ENCODE results near the gene TRMT2B. TPM values are rescaled to one million over a fixed set of nuclear protein-coding genes. Genes with fewer than 3 reads are reported as not detected.

Gene TRMT2B
- total and polyA plus RNA-seq, 2 of the 13 experiments (the other 11 are each of a cell fraction or from before 2014, with no cell fraction given): 7.0 to 11.2 TPM

DNA sequence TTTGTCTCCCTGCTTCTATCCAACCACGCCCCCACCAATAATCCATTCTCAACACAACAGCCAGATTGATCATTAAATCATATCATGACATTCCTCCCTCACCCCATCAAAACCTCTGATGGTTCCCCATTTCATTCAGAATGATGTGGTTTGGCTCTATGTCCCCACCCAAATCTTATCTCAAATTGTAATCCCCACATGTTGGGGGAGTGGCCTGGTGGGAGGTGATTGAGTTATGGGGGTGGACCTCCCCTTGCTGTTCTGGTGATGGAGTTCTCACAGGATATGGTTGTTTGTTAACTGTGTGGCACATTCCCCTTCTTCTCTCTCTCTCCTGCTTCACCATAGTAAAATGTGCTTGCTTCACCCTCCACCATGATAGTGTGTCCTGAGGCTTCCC lies 23.3 kb downstream of the TRMT2B start:
- Histone ChIP-seq H3K9ac (ENCODE audit: insufficient read depth, low read depth, low read length) (no peak overlapping the region), H3K4me3 (replicated peaks in 1 of 3; ENCODE audit: insufficient read depth in 1 of 3, low read depth in 2 of 3, low read length in 3 of 3) (no peak overlapping the region), H2AFZ (ENCODE audit: low read length) (no peak overlapping the region), H3K9me3 (ENCODE audit: low read length) (no peaks in the 10 kb centered on the region), H3K27me3 (ENCODE audit: control insufficient read depth in 1 of 2, insufficient read depth in 2 of 2, low read length in 2 of 2) (no peaks in the 10 kb centered on the region), H3K79me2 (ENCODE audit: insufficient read depth, low read length) (no peaks in the 10 kb centered on the region), H3K36me3 (replicated peaks in 1 of 2; ENCODE audit: control insufficient read depth in 1 of 2, insufficient read depth in 2 of 2, low read length in 2 of 2) (no peaks in the 10 kb centered on the region; a peak in 1 of 5 replicates), H4K20me1 (ENCODE audit: insufficient read depth, low read length) (no peaks in the 10 kb centered on the region), H3K27ac (ENCODE audit: extremely low read length, insufficient read depth, low read length) (no peak overlapping the region), H3K4me2 (ENCODE audit: low read depth, low read length) (no peak overlapping the region), H3K4me1 (ENCODE audit: insufficient read depth, low read length) (no peaks in the 10 kb centered on the region)
- DNase-seq (ENCODE audit: low spot score): no peak
- no peak for FAIRE-seq
- no peak for ATAC-seq
- in situ Hi-C loops (cut with HindIII; ENCODE audit: extremely low pct_ligation_motif_present, low pct_unique_long_range_greater_than_20kb) (no loop called here), intact Hi-C loops (cut with micrococcal nuclease; ENCODE audit: unreplicated experiment) (no loop called here)
- BruUV-seq (replicated peaks): no TSS peak
- ChIA-PET POLR2A (no interaction called here), CTCF (ENCODE audit: low intra/inter-chr PET ratio, low total read pairs) (no interaction called here)
- 95% methylated on average over 1 of the region's 1 CpG for WGBS (ENCODE audit: low lambda C conversion rate)
- TF ChIP-seq ZNF143 (CRISPR knock-in tag; IDR thresholded peaks at IDR 0.05) (no peak), ZNF570 (CRISPR knock-in tag; IDR thresholded peaks at IDR 0.05; ENCODE audit: borderline replicate concordance) (no peak), SPEN (CRISPR knock-in tag; IDR thresholded peaks at IDR 0.05; ENCODE audit: low read depth) (no peak), ZFP36L2 (CRISPR knock-in tag; IDR thresholded peaks at IDR 0.05) (no peak), ZBTB21 (CRISPR knock-in tag; IDR thresholded peaks at IDR 0.05) (no peak), ISL2 (CRISPR knock-in tag; IDR thresholded peaks at IDR 0.05) (no peak), KLF9 (CRISPR knock-in tag; IDR thresholded peaks at IDR 0.05; ENCODE audit: low read depth) (no peak)

DNA sequence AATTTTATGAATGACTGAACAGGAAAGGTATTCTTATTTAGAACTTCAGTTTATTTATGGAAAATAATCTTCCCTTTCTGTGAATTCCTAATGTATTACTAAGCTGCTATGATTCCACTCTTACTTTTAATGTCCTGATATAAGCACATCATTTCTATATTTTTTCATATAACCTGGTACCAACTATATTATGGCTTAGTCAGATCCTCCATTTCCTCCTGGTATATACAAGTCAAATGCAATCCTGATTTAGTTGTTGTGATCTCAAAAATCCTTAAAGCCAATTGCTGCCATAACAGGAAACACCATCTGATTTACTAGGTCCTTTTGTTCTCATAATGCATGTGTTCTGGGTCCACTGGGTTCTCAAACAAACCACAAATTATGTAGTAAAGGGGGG lies 26.8 kb downstream of the TRMT2B start:
- Histone ChIP-seq H3K27me3 (ENCODE audit: control insufficient read depth in 1 of 2, insufficient read depth in 2 of 2, low read length in 2 of 2) (no peaks in the 10 kb centered on the region), H3K4me3 (replicated peaks in 1 of 3; ENCODE audit: insufficient read depth in 1 of 3, low read depth in 2 of 3, low read length in 3 of 3) (no peak overlapping the region), H2AFZ (ENCODE audit: low read length) (no peak overlapping the region), H3K4me1 (ENCODE audit: insufficient read depth, low read length) (no peaks in the 10 kb centered on the region), H3K27ac (ENCODE audit: extremely low read length, insufficient read depth, low read length) (no peak overlapping the region), H4K20me1 (ENCODE audit: insufficient read depth, low read length) (no peaks in the 10 kb centered on the region), H3K79me2 (ENCODE audit: insufficient read depth, low read length) (no peaks in the 10 kb centered on the region), H3K36me3 (replicated peaks in 1 of 2; ENCODE audit: control insufficient read depth in 1 of 2, insufficient read depth in 2 of 2, low read length in 2 of 2) (peaks cover 0 to 7% of the 10 kb centered on the region in 2 experiments; a peak in 1 of 5 replicates), H3K9ac (ENCODE audit: insufficient read depth, low read depth, low read length) (no peak overlapping the region), H3K9me3 (ENCODE audit: low read length) (no peaks in the 10 kb centered on the region), H3K4me2 (ENCODE audit: low read depth, low read length) (no peak overlapping the region)
- ChIA-PET POLR2A (no interaction called here), CTCF (ENCODE audit: low intra/inter-chr PET ratio, low total read pairs) (no interaction called here)
- TF ChIP-seq NFE2 (CRISPR knock-in tag; IDR thresholded peaks at IDR 0.05): no peak
- no peak for TF ChIP-seq RFX5 (IDR thresholded peaks at IDR 0.05; ENCODE audit: low read depth, low read length)
- TF ChIP-seq, protein P1, sequence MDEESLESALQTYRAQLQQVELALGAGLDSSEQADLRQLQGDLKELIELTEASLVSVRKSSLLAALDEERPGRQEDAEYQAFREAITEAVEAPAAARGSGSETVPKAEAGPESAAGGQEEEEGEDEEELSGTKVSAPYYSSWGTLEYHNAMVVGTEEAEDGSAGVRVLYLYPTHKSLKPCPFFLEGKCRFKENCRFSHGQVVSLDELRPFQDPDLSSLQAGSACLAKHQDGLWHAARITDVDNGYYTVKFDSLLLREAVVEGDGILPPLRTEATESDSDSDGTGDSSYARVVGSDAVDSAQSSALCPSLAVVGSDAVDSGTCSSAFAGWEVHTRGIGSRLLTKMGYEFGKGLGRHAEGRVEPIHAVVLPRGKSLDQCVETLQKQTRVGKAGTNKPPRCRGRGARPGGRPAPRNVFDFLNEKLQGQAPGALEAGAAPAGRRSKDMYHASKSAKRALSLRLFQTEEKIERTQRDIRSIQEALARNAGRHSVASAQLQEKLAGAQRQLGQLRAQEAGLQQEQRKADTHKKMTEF (CRISPR knock-in tag; IDR thresholded peaks at IDR 0.05): no peak
- TF ChIP-seq, protein P2, sequence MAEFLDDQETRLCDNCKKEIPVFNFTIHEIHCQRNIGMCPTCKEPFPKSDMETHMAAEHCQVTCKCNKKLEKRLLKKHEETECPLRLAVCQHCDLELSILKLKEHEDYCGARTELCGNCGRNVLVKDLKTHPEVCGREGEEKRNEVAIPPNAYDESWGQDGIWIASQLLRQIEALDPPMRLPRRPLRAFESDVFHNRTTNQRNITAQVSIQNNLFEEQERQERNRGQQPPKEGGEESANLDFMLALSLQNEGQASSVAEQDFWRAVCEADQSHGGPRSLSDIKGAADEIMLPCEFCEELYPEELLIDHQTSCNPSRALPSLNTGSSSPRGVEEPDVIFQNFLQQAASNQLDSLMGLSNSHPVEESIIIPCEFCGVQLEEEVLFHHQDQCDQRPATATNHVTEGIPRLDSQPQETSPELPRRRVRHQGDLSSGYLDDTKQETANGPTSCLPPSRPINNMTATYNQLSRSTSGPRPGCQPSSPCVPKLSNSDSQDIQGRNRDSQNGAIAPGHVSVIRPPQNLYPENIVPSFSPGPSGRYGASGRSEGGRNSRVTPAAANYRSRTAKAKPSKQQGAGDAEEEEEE (CRISPR knock-in tag; IDR thresholded peaks at IDR 0.05; ENCODE audit: borderline replicate concordance): no peak
- TF ChIP-seq ZNF263 (CRISPR knock-in tag; IDR thresholded peaks at IDR 0.05): no peak
- no peak for TF ChIP-seq HNF4G (IDR thresholded peaks at IDR 0.05; ENCODE audit: borderline replicate concordance, low read depth, low read length)
- TF ChIP-seq HNF4G (CRISPR knock-in tag; IDR thresholded peaks at IDR 0.05; ENCODE audit: borderline replicate concordance, low read depth): no peak
- no peak for TF ChIP-seq KLF11 (CRISPR knock-in tag; IDR thresholded peaks at IDR 0.05)
- no peak for TF ChIP-seq RXRB (CRISPR knock-in tag; IDR thresholded peaks at IDR 0.05; ENCODE audit: borderline replicate concordance)
- TF ChIP-seq HIVEP1 (CRISPR knock-in tag; IDR thresholded peaks at IDR 0.05): no peak
- TF ChIP-seq SMARCE1 (IDR thresholded peaks at IDR 0.05; ENCODE audit: borderline replicate concordance): no peak
- no peak for TF ChIP-seq SIN3B (IDR thresholded peaks at IDR 0.05; ENCODE audit: low read length)
- no peak for TF ChIP-seq HDAC1 (CRISPR knock-in tag; IDR thresholded peaks at IDR 0.05)
- BruUV-seq (replicated peaks): no TSS peak
- intact Hi-C loops (cut with micrococcal nuclease; ENCODE audit: unreplicated experiment): no loop called here
- FAIRE-seq (no peak), ATAC-seq (no peak), DNase-seq (ENCODE audit: low spot score) (no peak)
- in situ Hi-C loops (cut with HindIII; ENCODE audit: extremely low pct_ligation_motif_present, low pct_unique_long_range_greater_than_20kb): no loop called here
